HuH-7 (cell line): ENCODE results near the gene FOXO1.
A peak's percentile ranks its signal among the peaks of the same experiment; 100 is the strongest.

Experiments
- DNase-seq: peaks from one replicate; pipeline ENCODE4 v3.0.0; 2011; ENCODE audit warnings: low spot score

FOXO1 gene

DNA sequence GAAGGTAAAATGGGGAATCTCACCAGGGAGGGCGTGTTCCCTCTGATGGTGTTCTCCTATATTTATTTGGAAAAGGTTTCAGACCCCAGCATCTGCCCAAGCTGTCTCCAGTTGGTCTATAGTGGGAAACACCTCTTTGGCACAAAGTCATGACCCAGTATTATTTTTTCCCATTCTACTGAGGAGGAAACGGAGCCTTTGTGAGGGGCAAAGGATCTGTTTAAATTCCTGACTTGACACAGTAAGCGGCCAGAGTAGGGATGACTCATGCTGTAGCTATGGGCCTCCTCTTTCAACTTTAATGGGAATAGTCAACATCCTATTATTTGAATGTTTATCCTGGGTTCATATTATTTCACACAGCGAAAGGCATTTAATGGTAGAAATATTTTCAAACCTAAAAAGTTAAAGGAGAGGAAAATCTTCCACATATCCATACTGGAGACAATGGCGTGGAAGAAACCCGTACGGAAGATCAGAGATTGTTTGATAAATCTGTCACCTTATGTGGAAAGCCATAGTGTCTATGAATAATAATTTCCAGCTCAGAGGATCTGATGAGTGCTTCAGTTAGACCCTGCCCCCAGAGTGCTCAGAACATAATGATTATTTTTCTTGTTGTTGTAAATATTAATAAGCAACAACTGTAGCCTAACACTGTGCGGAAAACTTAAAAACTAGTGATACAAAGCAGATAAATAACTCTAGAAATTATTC is 126.0 kb downstream of the FOXO1 start:
- DNase-seq = no peak

GRCh38 chr13:40539576-40540327 is 126.7 kb downstream of the FOXO1 start:
- no peak for DNase-seq

DNA sequence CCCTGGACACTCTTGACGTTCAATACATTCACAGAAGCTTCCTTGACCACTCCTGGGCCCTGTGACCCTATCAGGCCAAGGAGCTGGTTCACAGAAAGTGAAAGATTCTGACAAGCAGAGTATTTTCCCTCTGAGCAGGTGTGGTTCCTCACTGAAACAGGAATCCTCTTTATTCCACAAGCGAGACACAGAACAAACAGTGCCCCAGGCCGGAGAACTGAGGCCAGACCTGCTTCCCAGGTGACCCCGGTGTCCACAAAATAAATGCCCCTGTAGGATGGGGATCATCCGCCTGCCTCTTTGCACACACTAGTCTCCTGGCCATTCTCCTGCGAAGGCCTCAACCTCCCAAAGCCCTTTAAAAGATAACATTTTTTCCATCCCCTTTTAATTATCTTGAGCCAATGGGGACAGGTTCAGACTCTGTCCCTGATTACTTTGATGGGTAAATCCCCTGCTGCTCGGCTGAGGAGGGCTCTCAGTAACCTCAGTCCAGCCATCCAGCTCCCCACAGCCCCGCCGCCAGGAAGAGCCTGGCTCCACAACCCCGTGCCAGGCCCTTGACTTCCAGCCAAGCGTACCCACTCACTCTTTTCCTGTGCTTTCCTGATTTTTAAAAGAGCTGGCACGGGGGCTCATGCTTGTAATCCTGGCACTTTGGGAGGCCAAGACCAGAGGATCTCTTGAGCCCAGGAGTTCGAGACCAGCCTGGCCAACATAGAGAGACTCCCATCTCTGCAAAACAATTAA is 129.1 kb downstream of the FOXO1 start:
- DNase-seq = no peak

DNA sequence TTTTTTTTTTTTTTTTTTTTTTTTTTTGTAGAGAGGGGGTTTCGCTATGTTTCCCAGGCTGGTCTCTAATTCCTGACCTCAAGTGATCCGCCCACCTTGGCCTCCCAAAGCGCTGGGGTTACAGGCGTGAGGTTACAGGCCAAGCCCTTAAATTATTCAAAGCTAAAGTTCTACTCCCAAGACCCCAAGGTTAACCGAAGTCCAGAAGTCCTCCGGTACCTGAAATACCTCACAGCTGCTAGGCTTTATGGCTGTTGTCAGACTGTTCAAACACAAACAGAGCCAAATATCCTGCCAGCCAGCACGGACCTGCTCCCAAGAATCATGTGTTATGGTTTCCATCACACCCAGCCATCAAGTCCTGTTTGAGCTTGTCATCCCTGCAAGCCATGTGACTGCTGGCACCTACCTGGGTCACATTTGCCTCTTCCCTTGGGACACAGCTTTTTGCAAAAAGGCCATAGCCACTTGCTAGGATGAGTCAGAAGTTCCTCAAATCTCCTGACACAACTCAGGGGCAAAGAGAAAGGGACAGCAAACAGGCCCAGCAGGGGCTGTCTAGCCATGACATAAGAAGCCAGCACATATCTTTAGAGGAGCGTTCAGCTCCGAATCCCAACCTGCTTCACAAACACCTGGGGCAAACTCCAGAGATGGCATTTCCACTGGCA is 129.9 kb downstream of the FOXO1 start:
- DNase-seq = peak; percentile 37

DNA sequence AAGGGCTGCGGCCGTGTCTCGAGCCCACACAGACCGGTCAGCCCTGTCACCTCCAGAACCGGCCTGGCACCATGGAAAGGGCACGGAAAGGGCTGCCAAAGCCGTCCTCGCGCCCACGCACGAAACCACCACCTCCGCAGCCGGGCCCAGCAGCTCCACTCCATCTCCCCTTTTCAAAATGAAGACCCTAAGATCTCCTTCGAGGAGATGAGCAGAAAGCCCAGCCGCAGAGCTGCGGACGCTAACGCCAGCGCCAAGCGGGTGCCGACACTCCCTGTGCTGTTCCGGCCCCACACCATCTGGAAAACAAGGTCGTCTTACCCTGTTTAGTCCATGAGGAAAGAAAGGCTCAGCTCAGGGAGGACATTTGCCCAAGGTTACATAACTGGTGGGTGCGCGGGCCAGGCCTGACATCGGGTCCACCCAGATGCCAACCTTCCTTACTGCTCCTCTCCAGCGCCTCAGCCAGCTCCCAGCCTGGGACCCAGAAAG is 131.1 kb downstream of the FOXO1 start:
- no peak for DNase-seq

DNA sequence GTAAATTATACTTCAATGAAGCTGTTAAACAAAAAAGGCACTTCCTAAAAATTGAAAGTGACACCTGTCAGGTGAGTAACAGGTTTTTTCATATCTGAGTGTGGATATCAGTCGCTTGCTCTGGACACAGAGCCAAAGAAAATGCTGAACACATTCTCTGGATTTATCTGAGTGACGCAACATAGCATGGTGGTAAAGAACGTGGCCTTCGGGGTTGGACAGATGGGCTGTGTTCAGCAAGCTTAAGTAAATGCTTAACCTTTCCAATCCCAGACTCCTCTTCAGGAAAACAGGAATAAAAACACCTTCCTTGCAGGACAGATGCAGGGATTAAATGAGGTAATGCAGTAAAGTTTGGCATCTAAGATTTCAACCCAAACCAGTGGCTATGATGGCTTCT is 132.0 kb downstream of the FOXO1 start:
- no peak for DNase-seq

DNA sequence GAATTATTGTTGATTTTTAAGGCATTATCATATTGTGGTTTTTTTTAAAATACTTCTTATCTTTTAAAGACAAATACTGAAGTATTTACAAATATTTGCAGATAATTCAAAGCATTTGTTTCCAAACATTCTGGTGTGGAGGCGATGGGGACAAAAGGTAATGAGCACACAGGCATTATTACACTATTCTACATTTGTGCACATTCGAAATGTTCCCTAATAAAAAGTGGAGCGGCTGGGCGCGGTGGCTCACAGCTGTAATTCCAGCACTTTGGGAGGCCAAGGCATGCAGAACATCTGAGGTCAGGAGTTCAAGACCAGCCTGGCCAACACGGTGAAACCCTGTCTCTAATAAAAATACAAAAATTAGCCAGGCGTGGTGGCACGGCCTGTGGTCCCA is 133.4 kb downstream of the FOXO1 start:
- no peak for DNase-seq

DNA sequence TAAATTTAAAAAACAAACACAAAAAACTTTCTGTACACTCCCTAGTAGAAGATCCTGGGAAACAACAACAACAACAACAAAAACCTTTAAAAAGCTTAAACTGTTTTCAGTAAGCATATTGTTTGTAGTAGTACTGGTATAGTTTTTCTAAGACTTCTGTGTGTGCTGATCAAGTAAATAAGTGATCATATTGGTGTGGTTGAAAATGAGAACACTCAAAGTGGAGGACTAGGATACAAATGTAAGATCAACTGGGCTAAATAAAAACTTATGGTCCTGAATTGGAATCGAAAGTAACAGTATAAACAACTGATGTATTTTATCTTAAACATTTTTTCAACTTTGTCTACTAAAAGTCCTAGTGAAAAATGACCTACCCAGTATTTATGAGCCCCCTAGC is 135.5 kb downstream of the FOXO1 start:
- DNase-seq = no peak

- DNase-seq = no peak
These were observed 137.6 kb downstream of the FOXO1 start for GRCh38 chr13:40528881-40529280.

- no peak for DNase-seq
These were observed 138.5 kb downstream of the FOXO1 start for GRCh38 chr13:40527914-40528313.

DNA sequence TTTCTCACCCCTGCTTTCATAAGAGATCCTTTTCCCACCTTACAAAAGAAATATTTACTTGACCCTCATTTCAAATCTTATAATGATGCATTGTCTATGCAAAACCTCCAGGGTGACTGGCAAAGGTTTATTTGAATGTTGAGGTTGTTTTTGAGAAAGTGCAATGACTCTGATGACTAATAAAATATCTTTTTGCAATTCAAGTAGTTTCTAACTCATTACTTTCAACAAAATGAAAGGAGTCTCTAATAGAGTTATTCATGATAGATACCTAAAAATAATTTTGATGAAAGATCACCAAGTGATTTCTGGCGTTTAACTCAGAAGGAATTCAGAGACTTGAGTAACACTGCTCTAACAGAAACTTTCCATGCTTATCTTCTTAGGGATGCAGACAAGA is 144.2 kb downstream of the FOXO1 start:
- DNase-seq = no peak

- no peak for DNase-seq
These were observed 145.5 kb downstream of the FOXO1 start for GRCh38 chr13:40520916-40521315.

- DNase-seq = no peak
These were observed 146.8 kb downstream of the FOXO1 start for GRCh38 chr13:40519637-40520036.

DNA sequence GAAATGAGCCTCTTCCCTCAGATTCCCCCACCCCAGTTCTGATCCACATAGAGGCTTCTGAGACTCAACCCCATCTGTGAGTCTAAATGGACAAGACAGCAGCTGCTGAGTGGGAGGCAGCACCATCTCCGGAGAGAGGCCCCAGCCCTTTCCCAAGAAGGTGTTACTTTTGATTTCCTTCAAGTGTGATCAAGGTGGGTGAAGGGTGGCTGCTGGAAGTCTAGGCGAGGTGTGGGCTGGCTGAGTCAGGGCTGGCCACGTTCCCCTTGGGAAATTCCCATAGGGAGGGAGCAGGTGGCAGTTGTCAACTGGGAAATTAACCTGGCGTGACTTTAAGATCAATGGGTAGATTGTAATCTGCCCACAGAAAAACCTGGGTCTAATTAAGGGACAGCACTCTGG is 148.0 kb downstream of the FOXO1 start:
- DNase-seq = no peak

- no peak for DNase-seq
These were observed 148.7 kb downstream of the FOXO1 start for GRCh38 chr13:40517486-40518480.

- no peak for DNase-seq
These were observed 150.7 kb downstream of the FOXO1 start for GRCh38 chr13:40515702-40516101.

- DNase-seq = no peak
These were observed 151.6 kb downstream of the FOXO1 start for GRCh38 chr13:40514802-40515201.

DNA sequence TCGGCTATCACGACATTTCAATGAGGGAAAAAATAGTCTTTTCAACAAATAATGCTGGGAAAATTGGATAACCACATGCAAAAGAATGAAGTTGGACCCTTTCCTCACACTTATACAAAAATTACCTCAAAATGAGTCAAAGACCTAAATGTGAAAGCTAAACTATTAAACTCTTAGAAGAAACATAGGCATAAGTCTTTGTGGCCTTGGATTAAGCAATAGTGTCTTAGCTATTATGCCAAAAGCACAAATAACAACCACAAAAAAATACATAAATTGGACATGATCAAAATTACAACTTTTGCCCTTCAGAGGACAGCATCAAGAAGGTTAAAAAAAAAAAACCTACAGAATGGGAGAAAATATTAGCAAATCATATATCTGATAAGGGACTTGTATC is 156.6 kb downstream of the FOXO1 start:
- DNase-seq = no peak

DNA sequence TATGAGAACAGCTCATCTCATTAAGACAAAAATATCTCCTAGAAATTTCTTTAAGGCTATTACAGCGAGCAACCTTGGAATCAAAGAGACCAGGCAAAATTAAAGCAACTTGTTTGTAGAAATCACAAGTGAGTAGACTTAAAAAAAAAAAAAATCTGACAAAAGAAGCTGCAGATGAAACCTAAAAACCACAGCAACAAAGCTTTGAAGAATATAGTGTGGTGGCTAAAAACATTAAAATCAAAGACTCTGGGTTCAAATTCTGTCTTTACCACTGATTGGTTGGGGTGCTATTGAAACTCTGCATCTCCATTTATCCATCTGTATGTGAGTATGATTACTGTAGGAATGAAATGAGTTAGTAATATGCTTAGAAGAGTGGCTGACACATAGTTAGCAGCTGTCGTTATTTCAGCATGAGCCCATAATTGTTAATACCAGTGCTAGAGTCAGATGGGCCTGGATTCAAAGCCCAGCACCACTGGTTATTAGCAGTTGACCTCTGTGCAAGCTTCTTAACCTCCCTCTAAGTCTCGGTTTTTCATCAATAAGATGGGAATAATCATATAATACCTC is 157.6 kb downstream of the FOXO1 start:
- DNase-seq = no peak

- no peak for DNase-seq
These were observed 158.3 kb downstream of the FOXO1 start for GRCh38 chr13:40508127-40508526.
